ENCODE results near the gene TLN1. TPM values are rescaled to one million over a fixed set of nuclear protein-coding genes. Genes with fewer than 3 reads are reported as not detected.

The TLN1 gene
- total and polyA plus RNA-seq, 2 of the 8 experiments (the other 6 are each of a cell fraction or from before 2014, with no cell fraction given) = 28.1 to 90.1 TPM

DNA sequence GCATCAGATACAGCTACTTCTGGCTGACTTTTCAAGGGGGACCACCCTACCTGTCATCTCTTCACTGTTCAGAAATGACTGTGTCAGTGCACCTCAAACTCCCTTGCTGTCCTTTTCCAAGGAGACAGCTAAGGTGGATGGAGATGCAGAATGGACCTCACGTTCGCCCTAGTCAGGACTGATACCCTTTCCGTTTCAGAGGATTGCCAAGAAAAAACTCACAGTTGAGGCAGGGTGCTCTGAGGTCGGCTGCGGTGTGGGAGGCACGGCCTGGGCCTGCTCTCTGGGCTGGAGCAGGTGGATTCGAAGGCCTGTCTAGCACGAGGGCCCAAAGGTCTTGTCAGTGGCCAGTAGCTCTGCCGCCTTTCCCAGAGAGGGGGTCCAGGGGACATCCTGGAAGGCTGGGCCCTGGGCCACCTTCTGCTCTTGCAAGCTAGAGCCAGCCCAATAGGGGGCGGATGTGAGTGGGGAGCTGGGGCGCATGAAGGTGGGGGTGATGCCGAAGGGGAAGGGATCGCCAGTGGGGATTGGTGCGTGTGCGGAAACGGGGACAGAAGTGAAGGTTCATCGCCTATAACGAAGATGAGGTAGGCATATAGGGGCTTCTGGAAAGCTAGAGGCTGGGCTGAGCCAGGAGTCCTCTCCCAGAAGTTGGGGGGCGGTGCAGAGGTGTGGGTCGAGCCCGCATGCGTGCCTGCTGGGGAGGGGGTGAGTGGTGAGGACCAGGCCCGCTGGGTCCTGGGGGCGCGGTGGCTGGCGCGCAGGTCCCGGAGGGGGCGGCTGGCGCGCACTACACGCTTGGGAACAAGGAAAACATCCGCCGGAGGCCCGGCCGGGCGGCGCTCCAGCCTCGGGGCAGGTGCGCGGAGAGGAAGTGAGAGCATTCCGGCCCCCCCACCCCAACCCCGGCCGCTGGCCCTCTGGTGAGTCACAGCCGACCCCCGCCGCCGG, 24.6 kb upstream of the TLN1 start (continued):
- TF ChIP-seq, protein P1, sequence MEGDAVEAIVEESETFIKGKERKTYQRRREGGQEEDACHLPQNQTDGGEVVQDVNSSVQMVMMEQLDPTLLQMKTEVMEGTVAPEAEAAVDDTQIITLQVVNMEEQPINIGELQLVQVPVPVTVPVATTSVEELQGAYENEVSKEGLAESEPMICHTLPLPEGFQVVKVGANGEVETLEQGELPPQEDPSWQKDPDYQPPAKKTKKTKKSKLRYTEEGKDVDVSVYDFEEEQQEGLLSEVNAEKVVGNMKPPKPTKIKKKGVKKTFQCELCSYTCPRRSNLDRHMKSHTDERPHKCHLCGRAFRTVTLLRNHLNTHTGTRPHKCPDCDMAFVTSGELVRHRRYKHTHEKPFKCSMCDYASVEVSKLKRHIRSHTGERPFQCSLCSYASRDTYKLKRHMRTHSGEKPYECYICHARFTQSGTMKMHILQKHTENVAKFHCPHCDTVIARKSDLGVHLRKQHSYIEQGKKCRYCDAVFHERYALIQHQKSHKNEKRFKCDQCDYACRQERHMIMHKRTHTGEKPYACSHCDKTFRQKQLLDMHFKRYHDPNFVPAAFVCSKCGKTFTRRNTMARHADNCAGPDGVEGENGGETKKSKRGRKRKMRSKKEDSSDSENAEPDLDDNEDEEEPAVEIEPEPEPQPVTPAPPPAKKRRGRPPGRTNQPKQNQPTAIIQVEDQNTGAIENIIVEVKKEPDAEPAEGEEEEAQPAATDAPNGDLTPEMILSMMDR (IDR thresholded peaks at IDR 0.05; ENCODE audit: control extremely low read depth in 1 of 3, insufficient read depth in 1 of 3, low read depth in 1 of 3, low read length in 3 of 3) = peak; percentile 56 to 79 (median 75)
- TF ChIP-seq, protein P2, sequence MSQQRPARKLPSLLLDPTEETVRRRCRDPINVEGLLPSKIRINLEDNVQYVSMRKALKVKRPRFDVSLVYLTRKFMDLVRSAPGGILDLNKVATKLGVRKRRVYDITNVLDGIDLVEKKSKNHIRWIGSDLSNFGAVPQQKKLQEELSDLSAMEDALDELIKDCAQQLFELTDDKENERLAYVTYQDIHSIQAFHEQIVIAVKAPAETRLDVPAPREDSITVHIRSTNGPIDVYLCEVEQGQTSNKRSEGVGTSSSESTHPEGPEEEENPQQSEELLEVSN (IDR thresholded peaks at IDR 0.05) = peak; percentile 82
- TF ChIP-seq JUN (IDR thresholded peaks at IDR 0.05; ENCODE audit: low read depth, low read length) (no peak), SP4 (IDR thresholded peaks at IDR 0.05; ENCODE audit: low read length) (no peak), CTBP2 (IDR thresholded peaks at IDR 0.05; ENCODE audit: borderline replicate concordance, insufficient read depth, insufficient read length, low read length) (peak; percentile 64), CHD2 (IDR thresholded peaks at IDR 0.05; ENCODE audit: low read length) (no peak), BRCA1 (IDR thresholded peaks at IDR 0.05; ENCODE audit: low read depth, low read length) (no peak; the same call in 1 of the 2 replicates), SRF (IDR thresholded peaks at IDR 0.05; ENCODE audit: low read depth, low read length) (no peak), HDAC6 (IDR thresholded peaks at IDR 0.05; ENCODE audit: low read depth, low read length) (no peak), EZH2 (IDR thresholded peaks at IDR 0.05; ENCODE audit: low read depth, low read length, severe bottlenecking) (no peak), SUZ12 (IDR thresholded peaks at IDR 0.05; ENCODE audit: low read length) (no peak), TCF12 (IDR thresholded peaks at IDR 0.05; ENCODE audit: low read depth, low read length) (no peak), SIX5 (IDR thresholded peaks at IDR 0.05; ENCODE audit: low read depth, low read length) (no peak), RFX5 (IDR thresholded peaks at IDR 0.05; ENCODE audit: borderline replicate concordance, low read depth, low read length) (no peak), PHF8 (conservative IDR thresholded peaks at IDR 0.05; ENCODE audit: low read depth, low read length) (no peak; the same call in 1 of the 2 replicates), ZNF274 (IDR thresholded peaks at IDR 0.05; ENCODE audit: borderline replicate concordance, extremely low read depth, low read length) (no peak), GTF2F1 (IDR thresholded peaks at IDR 0.05; ENCODE audit: borderline replicate concordance, low read depth, low read length) (no peak)
- TF ChIP-seq, protein P3, sequence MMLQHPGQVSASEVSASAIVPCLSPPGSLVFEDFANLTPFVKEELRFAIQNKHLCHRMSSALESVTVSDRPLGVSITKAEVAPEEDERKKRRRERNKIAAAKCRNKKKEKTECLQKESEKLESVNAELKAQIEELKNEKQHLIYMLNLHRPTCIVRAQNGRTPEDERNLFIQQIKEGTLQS (IDR thresholded peaks at IDR 0.05; ENCODE audit: insufficient read depth, low read depth, low read length) = no peak
- TF ChIP-seq, protein P4, sequence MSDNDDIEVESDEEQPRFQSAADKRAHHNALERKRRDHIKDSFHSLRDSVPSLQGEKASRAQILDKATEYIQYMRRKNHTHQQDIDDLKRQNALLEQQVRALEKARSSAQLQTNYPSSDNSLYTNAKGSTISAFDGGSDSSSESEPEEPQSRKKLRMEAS (IDR thresholded peaks at IDR 0.05) = peak; percentile 70
